ENCODE results near the gene SSBP2.

The SSBP2 gene

GRCh38 chr5:81768935-81769452, 18.1 kb upstream of the SSBP2 start:
- no peak overlapping the region for H3K27ac ChIP-seq (ENCODE audit: low read depth, low read length)

GRCh38 chr5:81767938-81768337, 17.0 kb upstream of the SSBP2 start:
- H3K36me3 ChIP-seq (ENCODE audit: control insufficient read depth in 1 of 2, insufficient read depth in 2 of 2, low read length in 2 of 2), result no peaks in the 10 kb centered on the region
- H3K9ac ChIP-seq (ENCODE audit: low read depth in 1 of 2, low read length in 2 of 2), result no peak overlapping the region
- H3K4me3 ChIP-seq (ENCODE audit: low read depth in 1 of 2, low read length in 2 of 2), result no peak overlapping the region
- H3K9me3 ChIP-seq (ENCODE audit: control insufficient read depth in 1 of 2, low read length in 2 of 2), result no peaks in the 10 kb centered on the region
- no peaks in the 10 kb centered on the region for H3K27me3 ChIP-seq (ENCODE audit: control insufficient read depth in 1 of 2, insufficient read depth in 2 of 2, low read length in 2 of 2)
- peaks cover 0 to 3% of the 10 kb centered on the region in 2 donors for H3K4me1 ChIP-seq (ENCODE audit: control insufficient read depth in 1 of 2, insufficient read depth in 2 of 2, low read length in 2 of 2)
- H3K27ac ChIP-seq (ENCODE audit: low read depth, low read length), result no peak overlapping the region

More at GRCh38 chr5:81768935-81769452, 18.1 kb upstream of the SSBP2 start:
- Histone ChIP-seq H3K4me1 (ENCODE audit: control insufficient read depth in 1 of 2, insufficient read depth in 2 of 2, low read length in 2 of 2) (peaks cover 0 to 3% of the 10 kb centered on the region in 2 donors), H3K4me3 (ENCODE audit: low read depth in 1 of 2, low read length in 2 of 2) (no peak overlapping the region), H3K27me3 (ENCODE audit: control insufficient read depth in 1 of 2, insufficient read depth in 2 of 2, low read length in 2 of 2) (no peaks in the 10 kb centered on the region), H3K36me3 (ENCODE audit: control insufficient read depth in 1 of 2, insufficient read depth in 2 of 2, low read length in 2 of 2) (no peaks in the 10 kb centered on the region), H3K9me3 (ENCODE audit: control insufficient read depth in 1 of 2, low read length in 2 of 2) (no peaks in the 10 kb centered on the region), H3K9ac (ENCODE audit: low read depth in 1 of 2, low read length in 2 of 2) (no peak overlapping the region)

GRCh38 chr5:81767097-81767496, 16.2 kb upstream of the SSBP2 start:
- H3K36me3 ChIP-seq (ENCODE audit: control insufficient read depth in 1 of 2, insufficient read depth in 2 of 2, low read length in 2 of 2), result no peaks in the 10 kb centered on the region

GRCh38 chr5:81766611-81767010, 15.7 kb upstream of the SSBP2 start:
- H3K36me3 ChIP-seq (ENCODE audit: control insufficient read depth in 1 of 2, insufficient read depth in 2 of 2, low read length in 2 of 2), result no peaks in the 10 kb centered on the region
- peaks cover 0 to 3% of the 10 kb centered on the region in 2 donors for H3K4me1 ChIP-seq (ENCODE audit: control insufficient read depth in 1 of 2, insufficient read depth in 2 of 2, low read length in 2 of 2)
- no peaks in the 10 kb centered on the region for H3K27me3 ChIP-seq (ENCODE audit: control insufficient read depth in 1 of 2, insufficient read depth in 2 of 2, low read length in 2 of 2)
- no peaks in the 10 kb centered on the region for H3K9me3 ChIP-seq (ENCODE audit: control insufficient read depth in 1 of 2, low read length in 2 of 2)
- no peak overlapping the region for H3K4me3 ChIP-seq (ENCODE audit: low read depth in 1 of 2, low read length in 2 of 2)
- H3K27ac ChIP-seq (ENCODE audit: low read depth, low read length), result no peak overlapping the region
- no peak overlapping the region for H3K9ac ChIP-seq (ENCODE audit: low read depth in 1 of 2, low read length in 2 of 2)

More at GRCh38 chr5:81767097-81767496, 16.2 kb upstream of the SSBP2 start:
- H3K4me3 ChIP-seq (ENCODE audit: low read depth in 1 of 2, low read length in 2 of 2), result no peak overlapping the region
- H3K4me1 ChIP-seq (ENCODE audit: control insufficient read depth in 1 of 2, insufficient read depth in 2 of 2, low read length in 2 of 2), result peaks cover 0 to 3% of the 10 kb centered on the region in 2 donors
- no peak overlapping the region for H3K27ac ChIP-seq (ENCODE audit: low read depth, low read length)
- H3K9ac ChIP-seq (ENCODE audit: low read depth in 1 of 2, low read length in 2 of 2), result no peak overlapping the region
- no peaks in the 10 kb centered on the region for H3K9me3 ChIP-seq (ENCODE audit: control insufficient read depth in 1 of 2, low read length in 2 of 2)
- H3K27me3 ChIP-seq (ENCODE audit: control insufficient read depth in 1 of 2, insufficient read depth in 2 of 2, low read length in 2 of 2), result no peaks in the 10 kb centered on the region

GRCh38 chr5:81763294-81763928, 12.5 kb upstream of the SSBP2 start:
- H3K4me3 ChIP-seq (ENCODE audit: low read depth in 1 of 2, low read length in 2 of 2), result no peak overlapping the region
- H3K36me3 ChIP-seq (ENCODE audit: control insufficient read depth in 1 of 2, insufficient read depth in 2 of 2, low read length in 2 of 2), result no peaks in the 10 kb centered on the region
- H3K27ac ChIP-seq (ENCODE audit: low read depth, low read length), result no peak overlapping the region
- no peaks in the 10 kb centered on the region for H3K27me3 ChIP-seq (ENCODE audit: control insufficient read depth in 1 of 2, insufficient read depth in 2 of 2, low read length in 2 of 2)
- no peaks in the 10 kb centered on the region for H3K9me3 ChIP-seq (ENCODE audit: control insufficient read depth in 1 of 2, low read length in 2 of 2)
- H3K4me1 ChIP-seq (ENCODE audit: control insufficient read depth in 1 of 2, insufficient read depth in 2 of 2, low read length in 2 of 2), result no peaks in the 10 kb centered on the region
- no peak overlapping the region for H3K9ac ChIP-seq (ENCODE audit: low read depth in 1 of 2, low read length in 2 of 2)

- no peaks in the 10 kb centered on the region for H3K36me3 ChIP-seq (ENCODE audit: control insufficient read depth in 1 of 2, insufficient read depth in 2 of 2, low read length in 2 of 2)
- no peaks in the 10 kb centered on the region for H3K4me1 ChIP-seq (ENCODE audit: control insufficient read depth in 1 of 2, insufficient read depth in 2 of 2, low read length in 2 of 2)
- no peaks in the 10 kb centered on the region for H3K9me3 ChIP-seq (ENCODE audit: control insufficient read depth in 1 of 2, low read length in 2 of 2)
- H3K4me3 ChIP-seq (ENCODE audit: low read depth in 1 of 2, low read length in 2 of 2), result no peak overlapping the region
- no peak overlapping the region for H3K9ac ChIP-seq (ENCODE audit: low read depth in 1 of 2, low read length in 2 of 2)
- H3K27me3 ChIP-seq (ENCODE audit: control insufficient read depth in 1 of 2, insufficient read depth in 2 of 2, low read length in 2 of 2), result no peaks in the 10 kb centered on the region
- H3K27ac ChIP-seq (ENCODE audit: low read depth, low read length), result no peak overlapping the region
Observed at GRCh38 chr5:81762853-81763252, 12.0 kb upstream of the SSBP2 start.

- no peaks in the 10 kb centered on the region for H3K36me3 ChIP-seq (ENCODE audit: control insufficient read depth in 1 of 2, insufficient read depth in 2 of 2, low read length in 2 of 2)
- H3K9me3 ChIP-seq (ENCODE audit: control insufficient read depth in 1 of 2, low read length in 2 of 2), result no peaks in the 10 kb centered on the region
- no peak overlapping the region for H3K27ac ChIP-seq (ENCODE audit: low read depth, low read length)
- H3K4me3 ChIP-seq (ENCODE audit: low read depth in 1 of 2, low read length in 2 of 2), result no peak overlapping the region
- H3K4me1 ChIP-seq (ENCODE audit: control insufficient read depth in 1 of 2, insufficient read depth in 2 of 2, low read length in 2 of 2), result no peaks in the 10 kb centered on the region
- H3K27me3 ChIP-seq (ENCODE audit: control insufficient read depth in 1 of 2, insufficient read depth in 2 of 2, low read length in 2 of 2), result no peaks in the 10 kb centered on the region
- H3K9ac ChIP-seq (ENCODE audit: low read depth in 1 of 2, low read length in 2 of 2), result no peak overlapping the region
Observed at GRCh38 chr5:81762401-81762800, 11.5 kb upstream of the SSBP2 start.

- Histone ChIP-seq H3K9me3 (ENCODE audit: control insufficient read depth in 1 of 2, low read length in 2 of 2) (no peaks in the 10 kb centered on the region), H3K4me3 (ENCODE audit: low read depth in 1 of 2, low read length in 2 of 2) (no peak overlapping the region), H3K27ac (ENCODE audit: low read depth, low read length) (no peak overlapping the region), H3K4me1 (ENCODE audit: control insufficient read depth in 1 of 2, insufficient read depth in 2 of 2, low read length in 2 of 2) (no peaks in the 10 kb centered on the region), H3K36me3 (ENCODE audit: control insufficient read depth in 1 of 2, insufficient read depth in 2 of 2, low read length in 2 of 2) (no peaks in the 10 kb centered on the region), H3K27me3 (ENCODE audit: control insufficient read depth in 1 of 2, insufficient read depth in 2 of 2, low read length in 2 of 2) (no peaks in the 10 kb centered on the region), H3K9ac (ENCODE audit: low read depth in 1 of 2, low read length in 2 of 2) (no peak overlapping the region)
Observed at GRCh38 chr5:81761970-81762369, 11.1 kb upstream of the SSBP2 start.

GRCh38 chr5:81761270-81761669, 10.4 kb upstream of the SSBP2 start:
- Histone ChIP-seq H3K4me3 (ENCODE audit: low read depth in 1 of 2, low read length in 2 of 2) (no peak overlapping the region), H3K27me3 (ENCODE audit: control insufficient read depth in 1 of 2, insufficient read depth in 2 of 2, low read length in 2 of 2) (no peaks in the 10 kb centered on the region), H3K36me3 (ENCODE audit: control insufficient read depth in 1 of 2, insufficient read depth in 2 of 2, low read length in 2 of 2) (no peaks in the 10 kb centered on the region), H3K27ac (ENCODE audit: low read depth, low read length) (no peak overlapping the region), H3K9me3 (ENCODE audit: control insufficient read depth in 1 of 2, low read length in 2 of 2) (no peaks in the 10 kb centered on the region), H3K4me1 (ENCODE audit: control insufficient read depth in 1 of 2, insufficient read depth in 2 of 2, low read length in 2 of 2) (no peaks in the 10 kb centered on the region), H3K9ac (ENCODE audit: low read depth in 1 of 2, low read length in 2 of 2) (no peak overlapping the region)

- no peaks in the 10 kb centered on the region for H3K9me3 ChIP-seq (ENCODE audit: control insufficient read depth in 1 of 2, low read length in 2 of 2)
- no peaks in the 10 kb centered on the region for H3K4me1 ChIP-seq (ENCODE audit: control insufficient read depth in 1 of 2, insufficient read depth in 2 of 2, low read length in 2 of 2)
- no peaks in the 10 kb centered on the region for H3K27me3 ChIP-seq (ENCODE audit: control insufficient read depth in 1 of 2, insufficient read depth in 2 of 2, low read length in 2 of 2)
- H3K9ac ChIP-seq (ENCODE audit: low read depth in 1 of 2, low read length in 2 of 2), result no peak overlapping the region
- H3K27ac ChIP-seq (ENCODE audit: low read depth, low read length), result no peak overlapping the region
- H3K4me3 ChIP-seq (ENCODE audit: low read depth in 1 of 2, low read length in 2 of 2), result no peak overlapping the region
- H3K36me3 ChIP-seq (ENCODE audit: control insufficient read depth in 1 of 2, insufficient read depth in 2 of 2, low read length in 2 of 2), result no peaks in the 10 kb centered on the region
Observed at GRCh38 chr5:81760521-81760920, 9.6 kb upstream of the SSBP2 start.
